A673 (cell line): ENCODE measurements around the gene SLC17A3.

Experiments used
- CTCF ChIP-seq: fragments of 300-800, 200-600 bp; sonication (generic); conservative IDR thresholded peaks from 2 replicates; pipeline ENCODE4 v1.5.1; 2017; ENCODE audit warnings: low read depth, mild to moderate bottlenecking, antibody characterized with exemption, low read length, moderate library complexity, mixed read lengths
- EZH2 ChIP-seq: fragments of 200-600 bp; sonication (generic); IDR thresholded peaks from 2 replicates; pipeline ENCODE4 v1.6.1; 2017; ENCODE audit warnings: borderline replicate concordance, low read depth, mild to moderate bottlenecking, mixed read lengths, antibody characterized with exemption, low read length; ENCODE audit not compliant: poor library complexity, severe bottlenecking

DNA sequence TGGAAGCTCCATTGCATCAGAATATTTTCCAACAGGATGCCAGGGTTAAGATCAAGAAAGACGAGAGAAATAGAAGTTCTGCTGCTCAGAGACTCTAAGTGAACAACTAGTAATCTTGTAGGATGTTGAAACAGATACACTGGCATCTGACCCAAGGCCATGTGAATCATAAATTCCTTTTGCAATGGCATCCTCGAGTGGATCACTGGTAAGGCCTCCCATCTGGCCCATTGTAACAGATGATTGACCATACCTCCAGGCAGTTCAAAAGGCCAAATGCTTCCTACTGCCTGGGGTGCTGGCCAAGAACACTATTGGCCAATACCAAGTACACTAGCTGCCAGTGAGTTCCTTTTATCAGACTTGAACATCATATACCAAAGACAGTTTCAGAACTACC lies 9.9 kb upstream of the SLC17A3 start:
- no peak for TF ChIP-seq CTCF
- TF ChIP-seq EZH2, result no peak
